Common myeloid progenitor, CD34-positive (primary cell): ENCODE measurements around the gene OTOP1.
"Not testable (repeated sequence)": the region's sequence is repeated elsewhere in the genome, so short reads cannot be mapped to it uniquely, and the experiment has no call there.

Experiments used
- CTCF ChIA-PET: fragments of 350-600 bp; sonication (Branson Sonifier 250); formaldehyde crosslinking; loops from one replicate; lab custom pipeline; 2021; ENCODE audit warnings: antibody characterized with exemption; lab: Charles Lee
- POLR2A ChIA-PET: fragments of 350-600 bp; sonication (Branson Sonifier 250); formaldehyde crosslinking; loops from one replicate; lab custom pipeline; 2021; ENCODE audit warnings: antibody characterized with exemption; lab: Charles Lee
- DNase-seq, 3 donors: peaks; one replicate each; pipeline versions ENCODE4 v3.0.0 to v3.0.0-alpha.2; 2013
- H3K27ac ChIP-seq, 2 experiments: 1 replicate in 1 of 2; 2 replicates in 1 of 2; pipeline ENCODE4 v1.7.0; 2013; ENCODE audit warnings: inconsistent platforms in 2 of 2, low read length in 2 of 2, mild to moderate bottlenecking in 2 of 2, low read depth in 1 of 2, moderate library complexity in 1 of 2; ENCODE audit not compliant: severe bottlenecking in 2 of 2, insufficient read depth in 1 of 2, poor library complexity in 1 of 2
- H3K27me3 ChIP-seq, 5 experiments: replicated peaks in 2 of 5; 1 replicate in 3 of 5; 2 replicates in 2 of 5; pipeline versions ENCODE4 v1.6.1 to v1.7.0; 2013; ENCODE audit warnings: low read length in 4 of 5, mild to moderate bottlenecking in 2 of 5, moderate library complexity in 2 of 5, inconsistent platforms in 1 of 5; ENCODE audit not compliant: insufficient read depth in 5 of 5, control insufficient read depth in 4 of 5
- H3K36me3 ChIP-seq, 4 experiments: 1 replicate in 2 of 4; 2 replicates in 2 of 4; pipeline versions ENCODE4 v1.6.1 to v1.7.0; 2013; ENCODE audit warnings: low read length in 3 of 4, control low read depth in 1 of 4, mild to moderate bottlenecking in 1 of 4; ENCODE audit not compliant: control insufficient read depth in 4 of 4, insufficient read depth in 4 of 4
- H3K4me1 ChIP-seq, 4 experiments: 1 replicate in 3 of 4; 2 replicates in 1 of 4; pipeline versions ENCODE4 v1.6.1 to v1.7.1; 2013; ENCODE audit warnings: low read length in 3 of 4, mild to moderate bottlenecking in 3 of 4, control low read depth in 1 of 4, inconsistent platforms in 1 of 4, moderate library complexity in 1 of 4; ENCODE audit not compliant: control insufficient read depth in 4 of 4, insufficient read depth in 4 of 4; ENCODE audit errors: control extremely low read depth in 1 of 4
- H3K4me3 ChIP-seq, 7 experiments: 1 replicate in 4 of 7; 2 replicates in 3 of 7; pipeline versions ENCODE4 v1.5.1 to v1.7.0; 2013; ENCODE audit warnings: mild to moderate bottlenecking in 7 of 7, low read length in 6 of 7, moderate library complexity in 6 of 7, inconsistent platforms in 2 of 7, low read depth in 2 of 7, control low read depth in 1 of 7; ENCODE audit not compliant: insufficient read depth in 4 of 7, control insufficient read depth in 1 of 7; ENCODE audit errors: extremely low read depth in 1 of 7
- H3K9me3 ChIP-seq, 5 experiments: 1 replicate in 4 of 5; 2 replicates in 1 of 5; pipeline versions ENCODE4 v1.6.1 to v1.7.1; 2013; ENCODE audit warnings: low read length in 4 of 5, mild to moderate bottlenecking in 2 of 5, inconsistent platforms in 1 of 5, low read depth in 1 of 5, moderate library complexity in 1 of 5; ENCODE audit not compliant: control insufficient read depth in 4 of 5, insufficient read depth in 2 of 5; ENCODE audit errors: control extremely low read depth in 1 of 5
- WGBS: methylation state at CpG from one replicate; pipeline ENCODE4 v1.1.5; 2013; ENCODE audit not compliant: insufficient coverage; 5-methylcytosine and 5-hydroxymethylcytosine counted together

OTOP1 gene

GRCh38 chr4:4254199-4254598 is 27.5 kb upstream of the OTOP1 start:
- no peak overlapping the region for H3K4me3 ChIP-seq
- H3K9me3 ChIP-seq = no peaks in the 10 kb centered on the region
- H3K4me1 ChIP-seq = no peaks in the 10 kb centered on the region
- 86% methylated on average over 10 of the region's 11 CpGs for whole genome bisulfite sequencing
- H3K27ac ChIP-seq = no peak overlapping the region
- POLR2A ChIA-PET = no interaction called here
- DNase-seq = no peak
- CTCF ChIA-PET = interaction anchor here (1.0 to 2.1 kb wide), 2 partner anchors 14 to 82 kb away, joined by 4 to 5 read pairs; no protein-coding TSS in a partner anchor
- no peaks in the 10 kb centered on the region for H3K36me3 ChIP-seq
- peaks cover 3 to 13% (median 9%) of the 10 kb centered on the region in 5 experiments for H3K27me3 ChIP-seq

GRCh38 chr4:4249866-4250265 is 23.1 kb upstream of the OTOP1 start:
- 96% methylated on average over 7 of the region's 8 CpGs for WGBS
- POLR2A ChIA-PET = no interaction called here
- H3K36me3 ChIP-seq = peaks cover 2 to 7% (median 6%) of the 10 kb centered on the region in 4 experiments
- no peak for DNase-seq
- H3K4me3 ChIP-seq = no peak overlapping the region
- H3K4me1 ChIP-seq = peaks cover 8 to 18% (median 12%) of the 10 kb centered on the region in 4 experiments
- peaks cover 3 to 10% (median 4%) of the 10 kb centered on the region in 5 experiments for H3K27me3 ChIP-seq
- no peaks in the 10 kb centered on the region for H3K9me3 ChIP-seq
- no peak overlapping the region for H3K27ac ChIP-seq
- CTCF ChIA-PET = interaction anchor here (2.0 kb wide), 1 partner anchor 10 kb away, joined by 14 read pairs; no protein-coding TSS in a partner anchor

GRCh38 chr4:4249342-4249741 is 22.6 kb upstream of the OTOP1 start:
- H3K4me3 ChIP-seq, DNase-seq, H3K27me3 ChIP-seq, H3K9me3 ChIP-seq, POLR2A ChIA-PET: not testable (repeated sequence)
- Histone ChIP-seq H3K4me1 (peaks cover 8 to 18% (median 12%) of the 10 kb centered on the region in 4 experiments), H3K27ac (peak overlapping the region in 1 of 2 experiments; percentile 97), H3K36me3 (peaks cover 6 to 12% (median 8%) of the 10 kb centered on the region in 4 experiments)
- CTCF ChIA-PET = interaction anchor here (0.7 to 2.0 kb wide), 2 partner anchors 10 to 66 kb away, joined by 3 to 14 read pairs; no protein-coding TSS in a partner anchor
- WGBS = over 99% methylated on average over 15 of the region's 15 CpGs

- Histone ChIP-seq H3K27ac (peak overlapping the region; percentile 90 to 97), H3K36me3 (peaks cover 8 to 15% (median 11%) of the 10 kb centered on the region in 4 experiments), H3K4me1 (peaks cover 8 to 18% (median 12%) of the 10 kb centered on the region in 4 experiments), H3K9me3 (no peaks in the 10 kb centered on the region), H3K27me3 (peaks cover 3 to 4% (median 3%) of the 10 kb centered on the region in 5 experiments), H3K4me3 (peak overlapping the region in 6 of 7 experiments; percentile 86 to 99 (median 91))
- DNase-seq = no peak
- ChIA-PET CTCF (interaction anchor here (0.7 to 2.0 kb wide), 7 partner anchors 11 to 89 kb away, joined by 3 to 14 read pairs (median 4); no protein-coding TSS in a partner anchor), POLR2A (no interaction called here)
- WGBS = 45% methylated on average over 9 of the region's 10 CpGs
These were observed 22.1 kb upstream of the OTOP1 start for GRCh38 chr4:4248885-4249203.

- Histone ChIP-seq H3K4me1 (peaks cover 8 to 18% (median 12%) of the 10 kb centered on the region in 4 experiments), H3K27ac (peak within 1 kb of the TSS; percentile 90 to 97), H3K4me3 (peak within 1 kb of the TSS; percentile 86 to 99 (median 90)), H3K36me3 (peaks cover 9 to 21% (median 17%) of the 10 kb centered on the region in 4 experiments), H3K9me3 (no peaks in the 10 kb centered on the region), H3K27me3 (peaks cover 2 to 4% (median 3%) of the 10 kb centered on the region in 5 experiments)
- CTCF ChIA-PET = interaction anchor here (1.0 to 2.0 kb wide), 7 partner anchors 11 to 90 kb away, joined by 3 to 14 read pairs (median 4); no protein-coding TSS in a partner anchor
- POLR2A ChIA-PET = interaction anchor here (0.6 to 1.0 kb wide), 2 partner anchors 25 to 71 kb away, joined by 3 to 4 read pairs; no protein-coding TSS in a partner anchor
- peak; percentile 94 to 96 (median 96) for DNase-seq
- 3% methylated on average over 56 of the region's 62 CpGs for WGBS
These were observed 21.5 kb upstream of the OTOP1 start, which contains the start of gene TMEM128 for GRCh38 chr4:4248029-4248884. Gene TMEM128 (minus strand): TSS chr4:4248223. CDS start chr4:4248202, 21 bp downstream.

GRCh38 chr4:4247696-4248028 is 20.9 kb upstream of the OTOP1 start:
- Histone ChIP-seq H3K4me1 (peaks cover 8 to 18% (median 12%) of the 10 kb centered on the region in 4 experiments), H3K9me3 (no peaks in the 10 kb centered on the region), H3K27me3 (peaks cover 0 to 4% (median 3%) of the 10 kb centered on the region in 5 experiments), H3K27ac (peak overlapping the region; percentile 90 to 97), H3K36me3 (peaks cover 9 to 22% (median 17%) of the 10 kb centered on the region in 4 experiments), H3K4me3 (peak overlapping the region; percentile 86 to 99 (median 90))
- 0% methylated on average over 10 of the region's 12 CpGs for WGBS
- POLR2A ChIA-PET = interaction anchor here (0.6 to 1.0 kb wide), 2 partner anchors 26 to 71 kb away, joined by 3 to 4 read pairs; no protein-coding TSS in a partner anchor
- CTCF ChIA-PET = interaction anchor here (1.1 to 2.0 kb wide), 6 partner anchors 12 to 88 kb away, joined by 3 to 14 read pairs (median 4); no protein-coding TSS in a partner anchor
- peak in 2 of 3 donors; percentile 68 to 79 for DNase-seq
